Measurements from ENCODE around the gene LRRC7. TPM values are rescaled to one million over a fixed set of nuclear protein-coding genes. Genes with fewer than 3 reads are reported as not detected.
"Not testable (repeated sequence)": the region's sequence is repeated elsewhere in the genome, so short reads cannot be mapped to it uniquely, and the experiment has no call there.

Gene LRRC7
- total and polyA plus RNA-seq, 12 donors = under 0.01 to 3.4 (median 0.32) TPM; not detected in 3

DNA sequence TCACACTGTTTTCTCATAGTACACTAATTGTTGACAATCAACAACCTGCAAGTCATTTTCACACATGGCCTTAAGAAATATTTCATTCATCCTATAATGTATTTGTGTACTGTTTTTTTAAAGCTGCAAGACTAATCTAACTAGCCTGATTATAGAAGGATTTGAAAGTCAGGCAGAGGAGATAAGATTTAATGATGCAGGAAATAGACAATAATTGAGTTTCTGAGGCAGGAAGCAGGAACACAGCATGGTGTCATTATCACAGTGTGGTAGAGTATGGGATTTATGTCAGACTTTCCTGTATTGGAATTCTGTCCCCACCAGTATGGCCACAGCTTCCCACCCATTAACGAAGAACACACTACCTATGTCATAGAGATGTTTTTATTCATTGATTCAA, 138.8 kb downstream of the LRRC7 start:
- intact Hi-C loops (cut with DNase I) = no loop called here
- WGBS, 4 donors = 52 to 74% (median 57%) methylated on average over 1 of the region's 1 CpG

DNA sequence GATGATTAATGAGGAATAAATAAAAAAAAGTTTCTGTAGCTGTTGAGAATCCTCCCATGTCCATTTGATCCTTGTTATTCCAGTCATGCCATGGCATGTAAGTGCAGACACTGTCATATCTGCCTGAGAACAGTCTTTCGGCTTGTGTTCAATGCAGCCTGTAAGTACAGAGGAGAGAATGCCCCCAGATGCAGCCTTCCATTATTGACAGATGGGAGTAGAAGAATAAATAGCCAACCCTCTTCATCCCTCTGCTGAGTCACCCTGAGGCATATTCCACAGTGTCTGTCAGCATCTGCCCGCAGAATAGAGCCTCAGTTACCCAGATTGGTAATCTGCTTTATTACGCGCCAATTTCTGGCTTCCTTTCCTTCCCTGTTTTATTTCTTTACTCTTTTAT, 139.4 kb downstream of the LRRC7 start:
- intact Hi-C loops (cut with DNase I) = no loop called here
- 85 to 91% (median 87%) methylated on average over 4 of the region's 4 CpGs for WGBS, 4 donors
- no peaks in the 10 kb centered on the region for H3K36me3 ChIP-seq (replicated peaks in 1 of 2)
- H3K4me1 ChIP-seq (replicated peaks in 1 of 2) = no peaks in the 10 kb centered on the region
- no peaks in the 10 kb centered on the region for H3K9me3 ChIP-seq (replicated peaks in 1 of 3)
- no peak for DNase-seq
- no peak overlapping the region for H3K27ac ChIP-seq
- H3K27me3 ChIP-seq = no peaks in the 10 kb centered on the region
- no peak overlapping the region for H3K4me3 ChIP-seq
- TF ChIP-seq POLR2A (IDR thresholded peaks at IDR 0.05) = no peak
- TF ChIP-seq, protein P1, sequence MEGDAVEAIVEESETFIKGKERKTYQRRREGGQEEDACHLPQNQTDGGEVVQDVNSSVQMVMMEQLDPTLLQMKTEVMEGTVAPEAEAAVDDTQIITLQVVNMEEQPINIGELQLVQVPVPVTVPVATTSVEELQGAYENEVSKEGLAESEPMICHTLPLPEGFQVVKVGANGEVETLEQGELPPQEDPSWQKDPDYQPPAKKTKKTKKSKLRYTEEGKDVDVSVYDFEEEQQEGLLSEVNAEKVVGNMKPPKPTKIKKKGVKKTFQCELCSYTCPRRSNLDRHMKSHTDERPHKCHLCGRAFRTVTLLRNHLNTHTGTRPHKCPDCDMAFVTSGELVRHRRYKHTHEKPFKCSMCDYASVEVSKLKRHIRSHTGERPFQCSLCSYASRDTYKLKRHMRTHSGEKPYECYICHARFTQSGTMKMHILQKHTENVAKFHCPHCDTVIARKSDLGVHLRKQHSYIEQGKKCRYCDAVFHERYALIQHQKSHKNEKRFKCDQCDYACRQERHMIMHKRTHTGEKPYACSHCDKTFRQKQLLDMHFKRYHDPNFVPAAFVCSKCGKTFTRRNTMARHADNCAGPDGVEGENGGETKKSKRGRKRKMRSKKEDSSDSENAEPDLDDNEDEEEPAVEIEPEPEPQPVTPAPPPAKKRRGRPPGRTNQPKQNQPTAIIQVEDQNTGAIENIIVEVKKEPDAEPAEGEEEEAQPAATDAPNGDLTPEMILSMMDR (IDR thresholded peaks at IDR 0.05) = no peak

More for the DNA sequence above, 138.8 kb downstream of the LRRC7 start:
- DNase-seq = no peak
- Histone ChIP-seq H3K27ac (no peak overlapping the region), H3K36me3 (replicated peaks in 1 of 2) (no peaks in the 10 kb centered on the region), H3K27me3 (no peaks in the 10 kb centered on the region), H3K9me3 (replicated peaks in 1 of 3) (no peaks in the 10 kb centered on the region), H3K4me1 (replicated peaks in 1 of 2) (no peaks in the 10 kb centered on the region), H3K4me3 (no peak overlapping the region)
- no peak for TF ChIP-seq POLR2A (IDR thresholded peaks at IDR 0.05)
- TF ChIP-seq, protein P1 (IDR thresholded peaks at IDR 0.05) = no peak

DNA sequence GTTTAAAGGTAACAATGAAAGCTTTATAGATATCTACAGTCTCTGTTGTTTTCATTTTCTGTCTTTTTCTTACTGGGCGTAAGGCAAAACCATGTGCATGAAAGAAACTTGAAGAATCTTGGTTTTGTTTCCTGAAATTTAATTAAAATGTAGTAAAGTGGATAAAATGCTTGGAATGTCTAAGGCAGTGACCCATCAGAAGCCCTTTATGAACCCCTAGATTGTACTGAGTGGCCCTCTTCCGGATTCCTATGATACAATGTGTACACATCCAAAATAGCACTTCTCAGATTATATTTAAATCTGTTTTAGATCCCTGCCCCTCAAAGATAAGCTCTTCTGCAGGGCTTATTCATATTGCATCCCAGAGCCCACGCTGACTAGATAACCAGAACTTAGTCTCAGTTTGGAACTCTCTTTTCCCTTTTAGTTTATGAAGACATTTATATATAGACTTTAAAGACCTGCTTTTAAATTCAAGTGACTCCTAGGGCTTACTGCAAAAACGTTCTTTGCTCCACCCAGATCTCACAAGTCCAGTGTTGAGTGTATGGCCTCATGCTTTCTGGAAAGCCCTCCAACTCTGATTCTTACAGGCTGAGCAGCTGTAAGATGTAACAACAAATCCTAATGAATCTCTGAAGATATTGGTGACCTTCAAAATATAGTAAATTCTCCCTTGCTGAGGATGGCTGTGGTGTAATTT, 142.9 kb downstream of the LRRC7 start:
- no peak for DNase-seq
- no peak for TF ChIP-seq POLR2A (IDR thresholded peaks at IDR 0.05)
- TF ChIP-seq, protein P1 (IDR thresholded peaks at IDR 0.05) = no peak
- no peak overlapping the region for H3K4me3 ChIP-seq
- intact Hi-C loops (cut with DNase I) = no loop called here
- no peaks in the 10 kb centered on the region for H3K9me3 ChIP-seq (replicated peaks in 1 of 3)
- 40 to 52% (median 46%) methylated on average over 4 of the region's 4 CpGs for whole genome bisulfite sequencing, 4 donors
- H3K36me3 ChIP-seq (replicated peaks in 1 of 2) = no peaks in the 10 kb centered on the region
- no peak overlapping the region for H3K27ac ChIP-seq
- no peaks in the 10 kb centered on the region for H3K4me1 ChIP-seq (replicated peaks in 1 of 2)
- no peaks in the 10 kb centered on the region for H3K27me3 ChIP-seq

DNA sequence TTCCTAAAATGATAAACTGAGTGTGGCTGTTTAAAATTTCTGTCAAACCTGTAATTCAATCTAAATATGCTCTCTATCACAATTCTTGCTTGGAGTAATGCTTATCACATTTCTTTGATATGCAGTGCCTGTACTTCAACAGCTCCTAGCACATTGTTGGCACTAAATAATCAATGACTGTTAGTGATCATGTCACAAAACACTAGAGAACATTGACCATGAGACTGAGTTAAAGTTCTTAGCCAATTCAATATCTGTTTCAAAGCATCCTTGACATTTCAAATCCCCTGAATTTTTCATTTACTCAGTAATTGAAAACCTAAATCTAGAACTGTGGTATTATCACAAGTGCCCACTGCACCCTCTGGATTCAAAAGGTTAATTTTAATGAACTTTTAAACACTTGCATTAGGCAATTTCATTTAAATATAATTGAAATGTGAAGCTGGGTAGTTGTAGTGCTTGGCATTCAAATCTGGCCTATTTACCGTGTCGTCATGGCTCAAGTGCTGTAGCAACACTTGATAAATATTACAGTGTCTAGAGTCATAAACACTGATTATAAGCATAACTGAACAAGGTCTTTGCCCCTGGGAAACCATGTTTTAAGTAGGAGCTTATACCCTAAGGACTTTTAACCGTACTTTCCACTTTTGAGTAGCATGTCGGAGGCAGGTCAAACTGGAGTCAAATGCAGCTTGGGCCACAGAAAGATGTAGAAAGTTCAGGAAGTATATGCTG, 143.6 kb downstream of the LRRC7 start:
- DNase-seq = no peak
- Histone ChIP-seq H3K27ac (no peak overlapping the region), H3K36me3 (replicated peaks in 1 of 2) (no peaks in the 10 kb centered on the region), H3K4me1 (replicated peaks in 1 of 2) (no peaks in the 10 kb centered on the region), H3K9me3 (replicated peaks in 1 of 3) (no peaks in the 10 kb centered on the region), H3K4me3 (no peak overlapping the region), H3K27me3 (no peaks in the 10 kb centered on the region)
- WGBS, 4 donors = 68 to 86% (median 74%) methylated on average over 4 of the region's 4 CpGs
- TF ChIP-seq, protein P1 (IDR thresholded peaks at IDR 0.05) = no peak
- no peak for TF ChIP-seq POLR2A (IDR thresholded peaks at IDR 0.05)
- intact Hi-C loops (cut with DNase I) = no loop called here

DNA sequence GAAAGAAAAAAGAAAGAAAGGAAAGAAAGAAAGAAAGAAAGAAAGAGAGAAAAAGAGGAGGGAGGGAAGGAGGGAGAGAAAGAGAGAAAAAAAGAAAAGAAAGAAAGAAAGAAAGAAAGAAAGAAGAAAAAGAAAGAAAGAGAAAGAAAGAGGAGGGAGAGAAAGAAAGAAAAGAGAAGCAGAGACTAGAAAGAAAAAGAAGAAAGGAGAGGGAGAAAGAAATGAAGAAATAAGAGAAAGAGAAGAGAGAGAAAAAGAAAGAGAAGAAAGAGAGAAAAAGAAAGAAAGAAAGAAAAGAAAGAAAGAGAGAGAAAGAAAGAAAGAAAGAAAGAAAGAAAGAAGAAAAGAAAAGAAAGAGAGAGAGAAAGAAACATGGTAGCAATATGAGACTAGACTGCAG, 150.1 kb downstream of the LRRC7 start:
- H3K4me1 ChIP-seq (replicated peaks in 1 of 2); H3K27me3 ChIP-seq; H3K27ac ChIP-seq; H3K36me3 ChIP-seq (replicated peaks in 1 of 2); H3K4me3 ChIP-seq; DNase-seq; intact Hi-C loops (cut with DNase I); H3K9me3 ChIP-seq (replicated peaks in 1 of 3): not testable (repeated sequence)
